Stimulated activated CD8-positive, alpha-beta memory T cell treated with anti-CD3 and anti-CD28 coated beads, Interleukin-4, amount 100 ng/mL, for 4 hours (primary cell): Measurements from ENCODE around the gene CAPN10.

Experiments used
- DNase-seq, 2 donors: peaks; one replicate each; pipeline ENCODE4 v3.0.0-alpha.2; 2020; ENCODE audit warnings: low read depth in 2 of 2, low spot score in 1 of 2

CAPN10 gene

DNA sequence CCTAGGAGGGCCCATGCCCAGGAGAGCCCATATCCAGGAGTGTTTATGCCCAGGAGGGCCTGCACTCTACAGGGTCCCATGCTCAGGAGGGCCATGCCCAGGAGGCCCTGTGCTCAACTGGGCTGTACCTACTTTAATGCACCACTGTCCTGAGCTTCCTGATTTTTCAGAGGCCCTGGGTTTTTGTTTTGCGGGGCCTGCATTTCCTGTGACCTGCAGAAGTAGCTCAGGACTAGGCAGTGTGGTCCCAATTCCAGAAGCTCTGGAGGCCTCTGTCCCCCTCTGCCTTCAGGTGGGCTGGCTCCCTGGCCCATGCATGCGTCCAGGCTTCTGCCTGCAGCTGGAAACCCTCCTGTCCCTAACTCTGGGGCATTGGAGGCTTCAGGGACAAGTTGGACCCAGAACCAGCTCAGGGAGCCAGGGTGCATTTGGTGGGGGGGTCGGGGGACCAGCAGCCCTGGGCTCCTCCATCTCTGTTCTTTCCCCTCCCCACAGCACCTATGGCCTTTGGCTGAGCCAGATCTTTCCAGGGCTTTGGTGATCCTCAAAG, 49.5 kb downstream of the CAPN10 start:
- no peak for DNase-seq

DNA sequence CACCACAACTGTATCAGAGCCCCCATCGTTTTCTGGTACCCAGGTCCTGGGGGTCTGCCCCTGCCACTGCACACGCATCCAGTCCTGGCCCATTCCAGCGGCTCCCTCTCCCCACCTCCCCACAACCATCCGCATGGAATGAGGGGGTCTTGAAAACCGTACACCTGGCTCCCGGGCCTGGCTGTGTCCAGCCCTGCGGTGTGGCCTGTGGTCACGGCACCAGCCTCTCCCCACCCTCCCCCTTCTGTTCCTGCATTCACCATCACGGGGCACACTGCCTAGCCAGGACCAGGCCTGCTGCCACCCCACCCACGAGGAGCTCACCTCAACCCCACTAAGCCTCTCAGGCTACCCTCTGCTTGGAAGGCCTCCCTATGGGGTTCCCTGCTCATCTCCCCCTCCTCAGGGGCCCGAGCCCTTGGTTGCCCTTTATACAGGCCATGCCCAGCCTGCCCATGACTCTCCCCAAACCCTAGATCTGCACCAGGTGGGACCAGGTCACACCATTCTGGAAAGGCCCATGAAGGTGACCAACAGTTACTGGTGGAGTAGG, 50.1 kb downstream of the CAPN10 start:
- no peak for DNase-seq

DNA sequence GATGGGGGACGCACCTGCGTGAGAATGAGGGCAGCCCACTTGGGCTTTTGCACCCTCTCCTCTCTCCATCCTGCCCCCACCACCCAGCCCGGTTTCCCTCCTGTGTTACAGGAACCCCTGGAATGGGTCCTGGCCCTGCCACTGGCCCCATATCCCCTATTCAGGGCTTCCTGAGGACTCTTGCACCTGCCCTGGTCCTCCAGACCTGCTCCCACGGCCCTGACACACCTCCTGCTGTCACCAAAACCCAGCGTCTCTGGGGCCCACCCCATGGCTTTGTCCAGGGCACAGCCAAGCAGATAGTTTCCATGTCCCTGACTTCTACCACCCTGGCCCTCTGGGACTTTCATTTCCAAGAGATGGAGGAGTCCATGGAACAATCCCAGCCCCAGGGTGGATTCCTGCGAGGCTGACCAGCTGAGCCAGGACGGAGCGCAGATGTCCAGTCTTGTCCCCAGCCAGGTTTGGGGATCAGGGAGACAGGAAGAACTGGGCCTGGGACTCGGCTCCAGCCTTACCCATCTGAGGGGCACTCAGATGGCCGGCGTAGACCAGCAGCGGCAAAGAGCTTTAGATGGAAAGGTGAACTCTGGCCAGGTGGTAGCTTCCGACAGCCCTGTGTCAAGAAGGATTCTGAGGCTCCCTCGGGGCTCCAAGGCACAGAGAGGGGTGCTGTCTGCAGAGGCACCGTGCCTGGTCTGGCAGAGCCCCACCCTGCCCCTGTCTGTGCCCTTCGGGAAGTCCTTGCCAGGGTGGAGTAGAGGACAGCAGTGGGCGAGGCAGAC, 50.8 kb downstream of the CAPN10 start:
- DNase-seq: no peak

DNA sequence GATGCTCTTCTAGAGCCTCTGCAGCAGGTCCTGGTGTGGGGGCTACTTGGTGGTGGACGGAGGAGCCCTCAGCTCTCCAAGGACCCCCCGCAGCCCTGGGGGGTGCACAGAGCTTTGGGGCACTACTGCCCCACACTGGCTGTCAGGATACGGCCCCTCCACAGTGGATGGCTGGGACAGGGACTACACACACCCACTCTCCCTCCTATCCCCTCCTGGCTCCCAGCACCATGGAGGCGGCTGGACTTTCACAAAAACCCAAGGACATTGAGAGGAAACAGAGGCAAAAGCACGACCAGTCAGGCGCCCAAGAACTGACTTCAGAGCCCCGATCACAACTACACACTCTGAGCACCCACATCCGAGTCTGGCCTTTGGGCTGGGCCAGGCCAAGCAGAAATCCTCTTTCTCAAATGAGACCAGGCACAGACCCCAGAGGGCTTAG, 51.4 kb downstream of the CAPN10 start:
- no peak for DNase-seq

DNA sequence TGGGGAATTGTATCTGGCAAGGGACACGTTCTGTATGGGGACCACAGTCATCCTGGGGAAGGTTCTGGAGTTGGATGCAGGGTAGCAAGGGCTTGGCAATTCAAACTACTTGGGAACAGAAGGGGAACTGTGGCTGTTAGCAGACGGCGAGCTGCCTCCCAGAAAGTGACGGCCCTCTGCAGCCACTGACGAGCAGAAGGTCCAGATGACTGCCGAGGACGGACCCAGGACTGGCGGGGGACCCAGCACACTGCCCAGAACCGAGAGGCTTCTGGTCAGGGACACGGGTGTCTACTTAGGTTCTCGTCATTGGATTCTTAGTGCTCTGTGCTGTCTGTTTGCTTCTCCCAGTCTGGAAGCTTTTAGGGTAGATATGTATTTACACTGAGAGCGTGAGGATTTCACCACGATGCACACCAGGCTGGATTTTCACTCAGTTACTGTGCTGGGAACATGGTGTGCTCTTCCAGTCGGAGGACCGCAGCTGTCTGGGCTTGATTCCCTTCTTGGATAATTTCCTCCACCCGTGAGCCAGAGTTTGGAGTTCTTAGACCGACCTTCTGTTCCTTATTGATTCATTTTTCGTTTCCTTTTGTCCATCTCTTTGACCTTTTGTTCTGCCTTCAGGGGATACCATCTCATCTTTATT, 52.1 kb downstream of the CAPN10 start:
- no peak for DNase-seq

DNA sequence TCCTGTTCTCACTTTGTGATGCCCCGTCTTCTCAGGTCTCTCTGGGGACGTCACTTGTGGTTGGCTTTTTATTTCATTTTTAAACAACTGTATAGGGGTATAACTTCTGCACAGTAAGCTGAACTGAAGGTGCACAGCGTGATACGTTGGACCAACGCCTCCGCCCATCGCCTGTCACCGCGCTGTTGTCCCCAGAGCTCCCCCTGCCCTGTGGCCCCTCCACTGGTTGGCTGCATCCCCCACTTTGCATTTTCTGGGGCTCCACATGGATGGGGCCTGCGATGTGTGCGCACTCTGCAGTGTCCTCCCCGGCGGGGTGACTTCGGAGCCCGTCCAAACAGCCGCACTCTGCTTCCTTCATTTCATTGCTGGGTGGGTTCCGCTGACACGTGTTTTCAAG, 53.0 kb downstream of the CAPN10 start:
- DNase-seq: no peak

DNA sequence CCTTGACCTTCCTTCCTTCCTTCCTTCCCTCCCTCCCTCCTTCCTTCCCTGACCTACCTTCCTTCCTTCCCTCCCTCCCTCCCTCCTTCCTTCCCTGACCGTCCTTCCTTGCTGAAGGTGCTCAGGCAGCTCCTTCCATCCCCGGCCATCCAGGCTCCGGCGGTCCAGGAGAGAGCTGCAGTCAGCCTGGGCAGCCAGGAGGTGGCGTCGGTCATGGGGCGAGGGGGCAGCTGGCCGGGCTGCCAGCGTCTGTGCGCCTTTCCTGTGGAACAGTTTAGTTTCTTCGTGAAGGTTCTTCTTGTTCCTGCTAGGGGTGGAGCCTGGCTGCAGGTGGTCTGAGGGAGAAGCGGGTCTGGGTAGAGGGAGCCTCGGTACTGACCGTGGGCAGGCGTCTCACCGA, 54.4 kb downstream of the CAPN10 start:
- DNase-seq: no peak

DNA sequence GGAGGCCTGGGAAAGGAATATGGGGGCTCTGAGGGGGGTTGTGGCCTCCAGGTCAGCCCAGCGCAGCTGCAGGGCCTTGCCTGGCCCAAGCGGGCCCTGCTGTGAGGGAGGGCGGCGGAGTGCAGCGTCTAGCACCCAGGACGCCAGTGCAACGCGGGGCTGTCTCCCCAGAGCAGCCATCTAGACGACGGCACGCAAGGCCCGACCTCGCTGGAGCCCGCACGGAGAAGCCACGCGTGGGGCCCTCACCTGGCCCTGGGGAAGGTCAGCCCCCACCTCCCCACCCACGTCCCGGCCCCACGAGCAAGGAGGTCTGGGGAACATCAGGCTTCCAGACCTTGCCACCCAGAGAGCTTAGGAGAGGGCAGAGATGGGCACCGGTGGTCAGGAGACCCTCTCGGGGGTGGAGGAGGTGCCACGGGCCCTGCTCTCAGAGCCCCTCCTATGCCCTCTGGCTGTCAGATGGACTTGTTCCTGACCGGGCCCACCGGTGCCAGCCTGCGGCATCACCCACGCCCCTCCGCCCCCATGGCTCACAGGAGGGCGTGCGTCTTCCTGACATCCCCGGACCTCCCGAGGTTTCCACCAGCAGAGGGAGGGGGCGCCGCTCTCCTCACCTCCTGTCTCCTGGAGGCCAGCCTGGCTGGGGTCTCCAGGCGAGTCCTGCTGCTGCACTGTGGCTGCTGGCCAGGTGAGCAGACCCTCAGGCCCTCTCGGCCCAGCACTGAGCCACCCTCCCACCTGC, 55.7 kb downstream of the CAPN10 start:
- DNase-seq: no peak

DNA sequence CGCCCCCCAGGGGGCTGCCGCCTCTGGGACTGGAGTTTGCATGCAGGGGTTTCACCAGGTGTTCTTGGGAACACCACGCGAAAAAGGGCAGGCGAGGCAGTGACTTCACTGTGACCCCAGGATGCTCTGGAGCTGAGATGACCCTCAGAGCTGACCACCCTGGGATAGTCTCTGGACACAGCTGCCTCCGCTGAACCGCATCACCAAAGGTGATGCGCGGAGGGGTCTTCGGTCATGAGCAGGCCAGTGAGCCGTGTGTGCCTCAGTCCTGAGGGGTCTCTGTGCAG, 56.2 kb downstream of the CAPN10 start:
- DNase-seq: no peak

DNA sequence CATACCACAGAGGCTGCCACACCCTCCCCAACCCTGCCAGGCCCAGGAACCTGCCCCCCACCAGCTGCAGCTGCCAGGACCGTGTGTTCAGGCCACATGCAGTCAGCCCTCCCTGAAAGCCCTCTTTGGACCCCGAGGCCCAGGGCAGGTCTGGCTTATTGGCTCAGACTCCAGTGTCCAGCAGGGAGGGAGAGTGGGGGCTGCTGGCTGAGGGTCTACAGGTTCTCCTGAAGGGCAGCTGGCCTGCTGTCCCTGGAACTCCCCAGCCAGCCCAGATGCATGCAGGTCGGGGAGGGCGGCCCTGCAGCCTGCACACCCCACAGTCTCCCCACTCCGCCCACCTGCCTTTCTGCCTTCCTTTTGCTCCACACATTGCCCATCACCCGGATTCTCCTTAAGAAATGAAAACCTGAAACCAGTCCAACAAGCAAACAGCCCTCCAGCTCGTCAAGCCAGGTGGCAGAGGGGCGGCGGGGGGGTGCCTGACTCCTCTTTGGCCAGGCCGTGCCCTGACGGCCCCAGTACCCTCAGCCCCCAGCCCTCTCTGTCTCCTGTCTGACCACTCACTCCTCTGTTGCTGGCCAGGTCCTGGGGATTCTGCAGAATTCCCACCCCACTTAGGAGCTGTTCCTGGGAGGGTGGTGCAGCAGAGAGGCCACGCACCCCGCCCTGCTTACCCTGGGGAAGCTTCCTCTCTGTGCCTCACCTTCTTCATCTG, 56.7 kb downstream of the CAPN10 start:
- no peak for DNase-seq

DNA sequence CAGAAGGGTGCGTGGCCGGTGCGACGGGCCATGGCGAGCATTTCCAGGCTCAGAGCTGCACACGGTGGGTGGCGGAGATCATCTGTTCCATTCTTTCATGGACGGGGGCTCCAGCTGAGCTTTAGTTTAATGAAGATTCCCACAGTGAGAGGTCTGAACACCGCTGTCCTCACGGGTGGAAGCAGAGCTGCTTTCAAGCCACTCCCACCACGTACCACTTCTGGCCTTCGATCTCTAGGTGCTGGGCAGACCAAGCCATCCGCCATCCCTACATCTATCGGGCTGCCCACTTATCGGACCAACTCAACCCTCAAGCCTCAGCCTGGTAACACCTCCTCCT, 57.2 kb downstream of the CAPN10 start:
- DNase-seq: no peak

DNA sequence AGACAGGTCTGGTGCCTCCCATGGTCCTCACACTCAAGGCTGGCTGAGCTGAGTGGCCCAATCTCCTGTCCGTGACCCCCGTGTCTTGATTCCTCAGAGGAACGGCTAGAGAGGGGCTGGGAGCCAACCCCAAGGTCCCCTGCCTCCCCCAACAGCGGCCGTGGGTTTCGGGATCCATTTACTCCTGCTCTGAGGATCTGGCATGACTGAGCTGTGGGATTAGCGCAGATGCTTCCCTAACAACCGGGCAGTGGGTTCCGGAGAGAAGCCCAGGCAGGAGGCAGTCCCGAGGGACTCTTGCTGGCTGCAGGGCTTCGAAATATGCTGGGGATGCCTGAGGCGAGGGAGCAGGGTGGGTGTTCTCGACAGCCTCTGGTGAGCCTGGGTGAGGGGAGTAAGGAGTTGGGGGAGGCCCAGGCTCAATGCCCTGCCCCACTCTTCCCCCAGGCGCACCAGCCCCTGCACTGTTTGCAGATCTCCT, 57.7 kb downstream of the CAPN10 start:
- no peak for DNase-seq

DNA sequence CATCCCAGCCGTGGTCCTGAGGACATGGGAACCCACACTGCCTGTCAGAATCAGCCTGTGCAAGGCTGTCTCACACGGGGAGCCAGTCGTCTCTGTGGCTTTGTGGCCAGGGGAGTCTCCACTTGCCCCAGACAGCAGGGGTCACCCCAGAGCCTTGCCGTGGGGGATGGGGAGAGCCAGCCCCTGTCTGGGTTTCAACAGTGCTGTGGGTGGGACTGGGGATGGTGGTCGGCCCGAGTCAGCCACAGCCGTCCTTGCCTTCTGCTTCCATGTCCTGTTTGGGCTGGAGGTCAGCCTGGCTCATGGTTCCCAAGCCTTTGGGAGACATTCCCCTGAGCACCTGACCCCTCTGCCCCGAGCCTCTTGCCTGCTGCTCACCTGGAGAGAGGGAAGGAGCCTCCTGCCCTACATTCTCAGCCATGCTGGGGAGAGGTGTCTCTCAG, 58.3 kb downstream of the CAPN10 start:
- DNase-seq: no peak

DNA sequence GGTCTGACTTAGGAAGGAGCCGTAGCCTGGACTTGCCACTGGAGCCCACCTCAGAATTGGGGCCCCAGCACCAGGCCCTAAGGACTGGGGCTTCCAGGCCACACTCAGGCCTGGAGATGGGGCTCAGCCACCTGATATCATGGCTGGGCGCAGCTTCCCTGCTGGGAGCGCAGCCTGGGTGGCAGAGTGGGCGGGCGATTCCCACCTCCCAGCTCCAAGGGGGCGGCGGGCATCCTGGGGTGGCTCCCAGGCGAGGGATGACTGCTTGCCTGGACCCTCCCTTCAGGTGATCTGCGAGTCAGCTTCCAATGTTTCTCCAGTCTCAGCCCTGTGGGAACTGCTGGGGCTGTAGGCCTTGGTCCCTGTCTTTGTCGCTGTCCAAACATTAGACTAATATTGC, 58.8 kb downstream of the CAPN10 start:
- no peak for DNase-seq

DNA sequence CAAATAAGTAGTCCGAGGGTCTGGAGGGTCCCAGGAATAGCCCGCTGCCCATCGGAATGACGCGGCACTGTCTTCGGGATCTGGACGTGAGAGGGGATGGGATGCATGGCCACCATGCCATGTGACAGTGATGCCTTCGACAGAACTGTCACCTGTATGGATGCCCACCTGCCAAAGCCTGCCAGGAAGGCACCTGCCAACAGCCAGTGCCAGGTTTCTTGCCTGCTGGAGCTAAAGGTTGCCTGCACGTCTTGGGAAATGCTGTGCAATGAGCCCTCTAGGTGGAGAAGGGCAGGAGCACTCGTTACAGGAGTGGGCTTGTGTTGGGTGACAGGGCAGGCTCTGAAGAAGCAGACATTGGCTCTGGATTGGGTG, 59.3 kb downstream of the CAPN10 start:
- no peak for DNase-seq

DNA sequence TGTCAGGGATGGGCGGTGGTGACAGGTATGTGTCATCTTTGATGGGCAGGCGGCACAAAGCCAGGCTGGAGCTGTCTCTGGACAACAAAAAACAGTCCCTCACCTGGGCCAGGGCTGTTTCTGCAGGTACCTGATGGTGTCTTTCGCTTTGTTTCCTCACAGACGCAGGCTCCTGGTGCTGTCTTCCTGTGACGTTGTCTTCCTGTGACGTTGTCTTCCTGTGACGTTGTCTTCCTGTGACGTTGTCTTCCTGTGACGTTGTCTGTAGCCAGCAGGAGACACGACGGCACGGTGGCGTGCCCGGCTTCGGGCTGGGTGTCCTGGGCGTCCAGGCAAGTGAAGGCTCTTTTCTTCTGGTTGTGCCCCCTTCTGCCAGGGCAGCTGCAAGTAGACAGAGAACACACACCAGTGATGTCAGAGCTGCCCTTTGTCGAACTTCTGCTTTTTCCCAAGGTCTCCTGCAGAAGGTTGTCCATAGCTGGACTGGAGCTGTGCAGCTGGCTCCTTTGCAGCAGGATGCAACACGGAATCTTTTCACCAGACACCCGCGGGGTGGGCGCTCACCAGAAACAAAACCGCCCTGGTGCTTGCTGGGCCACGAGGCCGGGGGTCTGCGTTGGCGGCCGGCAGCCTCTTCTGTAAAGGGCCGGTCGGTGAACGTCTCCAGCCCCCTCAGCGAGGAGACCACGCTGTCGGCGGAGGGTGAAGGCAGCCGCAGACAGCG, 59.8 kb downstream of the CAPN10 start:
- DNase-seq: no peak

DNA sequence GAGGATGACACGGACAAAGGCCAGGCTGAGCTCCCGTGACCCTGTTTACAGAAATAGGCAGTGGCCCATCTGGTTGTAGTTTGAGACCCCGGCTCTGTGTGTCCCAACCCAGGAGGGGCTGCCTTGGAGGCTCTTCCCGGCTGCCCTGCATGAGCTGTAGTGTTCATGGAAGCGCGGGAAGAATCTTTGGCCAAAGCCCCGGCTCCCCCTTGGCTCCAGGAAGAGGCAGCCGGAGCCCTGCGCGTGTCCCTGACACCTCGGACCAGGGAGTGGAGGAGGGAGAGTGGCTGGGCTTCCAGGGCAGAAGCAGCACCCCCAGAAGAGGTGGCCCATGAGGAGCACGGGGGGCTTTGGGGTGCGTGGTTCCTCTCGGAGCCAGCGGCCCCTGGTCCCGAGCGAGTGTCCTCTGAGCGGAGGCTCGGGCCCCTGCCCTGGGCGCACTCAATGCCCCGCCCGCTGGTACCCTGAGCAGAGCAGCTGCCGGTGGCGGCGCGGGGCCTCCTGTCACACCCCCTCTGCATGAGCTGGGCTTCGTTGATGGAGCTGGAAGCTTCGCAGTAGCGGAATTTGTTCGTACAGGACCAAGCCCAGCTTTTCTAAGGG, 60.5 kb downstream of the CAPN10 start:
- DNase-seq: no peak

DNA sequence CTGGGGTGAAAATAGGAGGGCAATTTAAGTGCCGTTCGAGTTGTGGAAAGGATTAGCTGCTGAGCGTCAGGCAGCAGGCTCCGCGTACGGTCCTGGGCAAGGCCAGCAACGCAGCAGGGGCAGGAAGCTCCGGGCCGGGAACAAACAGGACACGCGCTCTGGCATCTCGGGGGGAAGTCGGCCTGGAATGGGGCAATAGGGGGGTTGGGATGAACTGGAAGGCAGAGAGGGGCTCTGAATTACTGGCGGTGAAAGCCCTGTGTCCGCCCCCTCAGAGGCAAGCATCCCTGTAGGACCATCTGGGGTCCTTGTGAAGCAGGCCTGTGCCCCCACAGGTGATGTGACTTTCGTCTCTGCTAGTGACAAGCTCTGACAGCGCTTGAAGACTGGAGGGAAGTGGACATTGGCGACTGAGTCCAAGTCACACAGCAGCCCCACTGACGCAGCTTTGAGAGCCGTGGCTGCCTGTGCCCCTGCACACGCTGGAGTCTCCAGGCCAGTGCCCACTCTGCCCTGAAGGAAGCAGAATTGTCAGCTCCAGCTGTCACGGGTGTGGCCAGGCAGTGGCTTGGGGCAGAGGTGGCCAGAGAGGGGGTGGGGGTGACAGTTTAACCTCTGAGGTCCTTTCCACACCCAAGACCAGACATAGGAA, 61.1 kb downstream of the CAPN10 start:
- no peak for DNase-seq

DNA sequence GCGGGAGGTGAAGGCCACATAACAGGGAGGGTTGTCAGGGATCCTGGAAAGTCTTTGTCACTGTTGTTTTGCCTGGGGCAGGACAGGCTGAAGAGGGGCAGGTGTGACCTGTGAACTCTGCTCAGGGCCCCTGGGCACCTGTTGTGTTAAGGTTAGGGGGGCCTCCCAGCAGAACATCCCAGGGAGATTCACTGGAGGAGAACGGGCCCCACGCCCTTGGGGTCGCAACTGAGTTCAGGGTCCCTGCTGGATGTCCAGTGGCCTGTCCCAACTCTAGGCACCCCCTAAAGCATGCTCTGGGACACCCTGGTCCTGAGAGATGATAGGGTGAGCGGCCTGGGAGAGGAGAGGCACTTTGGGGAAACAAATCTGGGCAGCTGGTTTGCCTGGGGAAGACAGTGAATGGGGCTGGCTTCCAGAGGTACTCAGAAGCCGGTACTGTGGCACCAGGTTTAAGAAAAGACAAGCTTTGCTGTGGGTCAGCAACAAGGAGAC, 61.7 kb downstream of the CAPN10 start:
- no peak for DNase-seq
